HepG2 (cell line): ENCODE results near the gene CD244. TPM values are rescaled to one million over a fixed set of nuclear protein-coding genes. Genes with fewer than 3 reads are reported as not detected.

ENCODE experiments used
- ATAC-seq: fragments of 200-7000 bp; cut with Tn5 transposase; 3 replicates; pipeline ENCODE4 v1.9.1; 2020; ENCODE audit warnings: mild to moderate bottlenecking, moderate library complexity
- BruUV-seq: library from RNA; stranded (reverse); fragments of 400-500 nt; replicated peaks from 2 replicates; lab custom pipeline; 2021; lab: Mats Ljungman, UMichigan
- CTCF ChIA-PET: fragments of 300-600 bp; formaldehyde crosslinking; extraction: SDS; loops from one replicate; lab custom pipeline; 2021; ENCODE audit warnings: low total read pairs, inconsistent platforms, low intra/inter-chr PET ratio; lab: Yijun Ruan, JAX
- POLR2A ChIA-PET: fragments of 350-600 bp; sonication (Branson Sonifier 250); formaldehyde crosslinking; loops from one replicate; lab custom pipeline; 2020; ENCODE audit warnings: antibody characterized with exemption, inconsistent platforms; lab: Yijun Ruan, JAX
- DNase-seq: peaks from one replicate; pipeline ENCODE4 v3.0.0-alpha.2; 2015; ENCODE audit warnings: low spot score
- FAIRE-seq: peaks from 3 replicates; lab custom pipeline; 2011; peaks lifted over from hg19 to GRCh38; lab: Jason Lieb, UNC
- H2AFZ ChIP-seq: one replicate; pipeline ENCODE4 v1.6.1; 2011; ENCODE audit warnings: low read length, inconsistent platforms
- H3K27ac ChIP-seq: fragments of 300-600 bp; 3 replicates; pipeline ENCODE4 v1.8.0; 2011; ENCODE audit warnings: mixed run types, mild to moderate bottlenecking, mixed read lengths, low read length, inconsistent platforms; ENCODE audit not compliant: insufficient read depth; ENCODE audit errors: extremely low read length
- H3K27me3 ChIP-seq, 2 experiments: fragments of 200-600 bp in 1 of 2; 2 replicates in 1 of 2; 3 replicates in 1 of 2; pipeline versions ENCODE4 v1.6.0 to v1.8.0; 2011; ENCODE audit warnings: low read length in 2 of 2, mild to moderate bottlenecking in 2 of 2, moderate library complexity in 2 of 2, inconsistent platforms in 1 of 2; ENCODE audit not compliant: insufficient read depth in 2 of 2, control insufficient read depth in 1 of 2
- H3K36me3 ChIP-seq, 2 experiments: fragments of 200-600 bp in 1 of 2; replicated peaks in 1 of 2; 2 replicates in 1 of 2; 3 replicates in 1 of 2; pipeline versions ENCODE4 v1.5.1 to v1.8.0; 2011; ENCODE audit warnings: low read length in 2 of 2, inconsistent platforms in 1 of 2; ENCODE audit not compliant: insufficient read depth in 2 of 2, control insufficient read depth in 1 of 2
- H3K4me1 ChIP-seq: 2 replicates; pipeline ENCODE4 v1.5.1; 2012; ENCODE audit warnings: low read length, inconsistent platforms; ENCODE audit not compliant: insufficient read depth
- H3K4me2 ChIP-seq: 2 replicates; pipeline ENCODE4 v1.6.0; 2011; ENCODE audit warnings: low read depth, low read length, inconsistent platforms
- H3K4me3 ChIP-seq, 3 experiments: fragments of 200-600 bp in 1 of 3; sonication (generic), shearing (Covaris generic) in 1 of 3; replicated peaks in 1 of 3; 2 replicates each; pipeline ENCODE4 v1.5.1; 2011 to 2016; ENCODE audit warnings: low read length in 3 of 3, inconsistent platforms in 2 of 3, low read depth in 2 of 3, mild to moderate bottlenecking in 2 of 3, control low read depth in 1 of 3, mixed read lengths in 1 of 3; ENCODE audit not compliant: insufficient read depth in 1 of 3
- H3K79me2 ChIP-seq: one replicate; pipeline ENCODE4 v1.6.1; 2011; ENCODE audit warnings: low read length, inconsistent platforms; ENCODE audit not compliant: insufficient read depth
- H3K9ac ChIP-seq: 2 replicates; pipeline ENCODE4 v1.6.0; 2011; ENCODE audit warnings: mild to moderate bottlenecking, low read depth, low read length, inconsistent platforms; ENCODE audit not compliant: insufficient read depth
- H3K9me3 ChIP-seq: 2 replicates; pipeline ENCODE4 v1.5.1; 2012; ENCODE audit warnings: mild to moderate bottlenecking, low read length
- H4K20me1 ChIP-seq: 2 replicates; pipeline ENCODE4 v1.6.0; 2011; ENCODE audit warnings: inconsistent platforms, mild to moderate bottlenecking, low read length, moderate library complexity; ENCODE audit not compliant: insufficient read depth
- ADNP ChIP-seq: sonication (generic); formaldehyde crosslinking; IDR thresholded peaks from 2 replicates; pipeline ENCODE4 v1.4.0; 2020; ENCODE audit warnings: missing genetic modification reagents
- ATF4 ChIP-seq, 2 experiments: fragments of 450-650 bp in 1 of 2; sonication (generic) in 1 of 2; formaldehyde crosslinking; IDR thresholded peaks; 2 replicates each; pipeline versions ENCODE4 v1.5.0 to v1.8.0; 2020 to 2022; ENCODE audit warnings: mild to moderate bottlenecking in 1 of 2, missing genetic modification reagents in 1 of 2
- CREB1 ChIP-seq, 2 experiments: fragments of 450-650 bp in 1 of 2; IDR thresholded peaks; 2 replicates each; pipeline ENCODE4 v1.6.1; 2016 to 2017; ENCODE audit warnings: control low read depth in 1 of 2, mild to moderate bottlenecking in 1 of 2, missing compliant biosample characterization in 1 of 2, missing genetic modification characterization in 1 of 2
- JUN ChIP-seq: sonication (generic); formaldehyde crosslinking; IDR thresholded peaks from 2 replicates; pipeline ENCODE4 v1.4.0; 2020; ENCODE audit warnings: mild to moderate bottlenecking, missing genetic modification reagents
- NFKB2 ChIP-seq: sonication (generic); formaldehyde crosslinking; IDR thresholded peaks from 2 replicates; pipeline ENCODE4 v1.4.0; 2020; ENCODE audit warnings: missing genetic modification reagents, borderline replicate concordance
- YY1 ChIP-seq: IDR thresholded peaks from 2 replicates; pipeline ENCODE4 v1.6.1; 2011; ENCODE audit warnings: low read length, low read depth, moderate library complexity, mild to moderate bottlenecking; ENCODE audit not compliant: insufficient read depth, insufficient replicate concordance
- ZBTB37 ChIP-seq: sonication (generic); formaldehyde crosslinking; IDR thresholded peaks from 2 replicates; pipeline ENCODE4 v1.4.0; 2020; ENCODE audit warnings: mild to moderate bottlenecking, missing genetic modification reagents
- ZFP41 ChIP-seq: sonication (generic); formaldehyde crosslinking; IDR thresholded peaks from 2 replicates; pipeline ENCODE4 v1.4.0; 2020; ENCODE audit warnings: mild to moderate bottlenecking, missing genetic modification reagents, borderline replicate concordance
- ZFYVE20 ChIP-seq: sonication (generic); formaldehyde crosslinking; IDR thresholded peaks from 2 replicates; pipeline ENCODE4 v1.8.0; 2023; ENCODE audit warnings: low read depth, mild to moderate bottlenecking, moderate library complexity, missing genetic modification reagents, borderline replicate concordance
- ZNF20 ChIP-seq: sonication (generic); formaldehyde crosslinking; IDR thresholded peaks from 2 replicates; pipeline ENCODE4 v1.4.0; 2020; ENCODE audit warnings: mild to moderate bottlenecking, moderate library complexity, missing genetic modification reagents
- ZNF3 ChIP-seq: IDR thresholded peaks from 2 replicates; pipeline ENCODE4 v1.7.0; 2017; ENCODE audit warnings: inconsistent platforms
- ZNF333 ChIP-seq: sonication (generic); formaldehyde crosslinking; IDR thresholded peaks from 2 replicates; pipeline ENCODE4 v1.4.0; 2020; ENCODE audit warnings: mild to moderate bottlenecking, missing genetic modification reagents, borderline replicate concordance
- ZNF674 ChIP-seq: sonication (generic); formaldehyde crosslinking; IDR thresholded peaks from 2 replicates; pipeline ENCODE4 v1.5.0; 2020; ENCODE audit warnings: low read depth, mild to moderate bottlenecking, missing genetic modification reagents
- ZNF792 ChIP-seq: IDR thresholded peaks from 2 replicates; pipeline ENCODE4 v1.6.1; 2016
- WGBS: methylation state at CpG from one replicate; pipeline ENCODE4 v1.1.6; 2017; ENCODE audit warnings: low lambda C conversion rate; 5-methylcytosine and 5-hydroxymethylcytosine counted together
- in situ Hi-C: cut with HindIII; loops from 2 replicates; pipeline ENCODE4 v1.10.0; 2017; ENCODE audit warnings: low pct_unique_long_range_greater_than_20kb; ENCODE audit not compliant: extremely low pct_ligation_motif_present
- intact Hi-C: fragments of 100-400 bp; cut with micrococcal nuclease; formaldehyde crosslinking; loops from one replicate; pipeline ENCODE4 v1.10.0; 2022; ENCODE audit not compliant: unreplicated experiment
- polyA plus RNA-seq, 8 experiments: library from polyadenylated mRNA; depleted of rRNA in 3 of 8; stranded (reverse) in 7 of 8; unstranded in 1 of 8; fragments of >200 nt; fragmentation: Illumina TruSeq in 4 of 8; extraction: Trizol in 4 of 8; gene quantifications; 2 replicates each; pipeline versions ENCODE4 v1.2.1 to v1.2.3, GENCODE V29; 2011 to 2016; ENCODE audit warnings: low read depth in 4 of 8, missing spikeins in 1 of 8, mixed read lengths in 1 of 8; ENCODE audit not compliant: insufficient read depth in 1 of 8
- total RNA-seq, 5 experiments: library from RNA; depleted of rRNA; stranded (reverse); fragments of >200 nt; fragmentation: Illumina TruSeq; extraction: Trizol; gene quantifications; 2 replicates each; pipeline ENCODE4 v1.2.3, GENCODE V29; 2016; ENCODE audit warnings: low read depth in 1 of 5

CD244 gene
- total and polyA plus RNA-seq, 2 of the 13 experiments (the other 11 are each of a cell fraction or from before 2014, with no cell fraction given): 0.09 TPM; not detected in 1

- CTCF ChIA-PET: no interaction called here
Observed at GRCh38 chr1:160855181-160855981, 7.3 kb downstream of the CD244 start.

More at GRCh38 chr1:160855181-160855981, 7.3 kb downstream of the CD244 start:
- H4K20me1 ChIP-seq: no peaks in the 10 kb centered on the region
- no peaks in the 10 kb centered on the region for H3K27me3 ChIP-seq
- H3K4me3 ChIP-seq: no peak overlapping the region
- no peak overlapping the region for H3K4me2 ChIP-seq
- FAIRE-seq: no peak
- in situ Hi-C loops: no loop called here
- no peaks in the 10 kb centered on the region for H3K79me2 ChIP-seq
- H3K4me1 ChIP-seq: no peaks in the 10 kb centered on the region
- no peak for ATAC-seq
- DNase-seq: no peak
- H3K36me3 ChIP-seq: no peaks in the 10 kb centered on the region
- no peak overlapping the region for H3K27ac ChIP-seq
- POLR2A ChIA-PET: no interaction called here
- 12% methylated on average over 7 of the region's 9 CpGs for WGBS
- H2AFZ ChIP-seq: no peak overlapping the region
- TF ChIP-seq CREB1 (IDR thresholded peaks at IDR 0.05): no peak
- TF ChIP-seq CREB1 (CRISPR knock-in tag; IDR thresholded peaks at IDR 0.05): no peak
- TF ChIP-seq ADNP: no peak
- TF ChIP-seq ZNF3 (CRISPR knock-in tag): no peak
- TF ChIP-seq ZBTB37 (CRISPR knock-in tag): no peak
- no peak for TF ChIP-seq YY1
- TF ChIP-seq ZFYVE20: no peak
- TF ChIP-seq JUN (CRISPR knock-in tag): no peak
- no peak for TF ChIP-seq ZNF674 (CRISPR knock-in tag)
- no peak for TF ChIP-seq NFKB2 (CRISPR knock-in tag)
- no peak for TF ChIP-seq ZFP41 (CRISPR knock-in tag)
- no peak for TF ChIP-seq ZNF20 (CRISPR knock-in tag)
- no peak for TF ChIP-seq ATF4 (CRISPR knock-in tag; IDR thresholded peaks at IDR 0.05)
- no peak for TF ChIP-seq ZNF792 (CRISPR knock-in tag)
- no peak for TF ChIP-seq ZNF333 (CRISPR knock-in tag)
- TF ChIP-seq, all 625 proteins: peak for 0
- Histone ChIP-seq H3K9ac (no peak overlapping the region), H3K9me3 (no peaks in the 10 kb centered on the region)
- BruUV-seq: no TSS peak
- intact Hi-C loops: no loop called here
